Stimulated activated CD8-positive, alpha-beta memory T cell treated with anti-CD3 and anti-CD28 coated beads, Interleukin-15, amount 100 ng/mL, for 1 hour (primary cell): Measurements from ENCODE around the gene ST8SIA2.

ENCODE experiments used
- DNase-seq: peaks from one replicate; pipeline ENCODE4 v3.0.0-alpha.2; 2020; ENCODE audit warnings: low read depth

ST8SIA2 gene, protein sequence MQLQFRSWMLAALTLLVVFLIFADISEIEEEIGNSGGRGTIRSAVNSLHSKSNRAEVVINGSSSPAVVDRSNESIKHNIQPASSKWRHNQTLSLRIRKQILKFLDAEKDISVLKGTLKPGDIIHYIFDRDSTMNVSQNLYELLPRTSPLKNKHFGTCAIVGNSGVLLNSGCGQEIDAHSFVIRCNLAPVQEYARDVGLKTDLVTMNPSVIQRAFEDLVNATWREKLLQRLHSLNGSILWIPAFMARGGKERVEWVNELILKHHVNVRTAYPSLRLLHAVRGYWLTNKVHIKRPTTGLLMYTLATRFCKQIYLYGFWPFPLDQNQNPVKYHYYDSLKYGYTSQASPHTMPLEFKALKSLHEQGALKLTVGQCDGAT

DNA sequence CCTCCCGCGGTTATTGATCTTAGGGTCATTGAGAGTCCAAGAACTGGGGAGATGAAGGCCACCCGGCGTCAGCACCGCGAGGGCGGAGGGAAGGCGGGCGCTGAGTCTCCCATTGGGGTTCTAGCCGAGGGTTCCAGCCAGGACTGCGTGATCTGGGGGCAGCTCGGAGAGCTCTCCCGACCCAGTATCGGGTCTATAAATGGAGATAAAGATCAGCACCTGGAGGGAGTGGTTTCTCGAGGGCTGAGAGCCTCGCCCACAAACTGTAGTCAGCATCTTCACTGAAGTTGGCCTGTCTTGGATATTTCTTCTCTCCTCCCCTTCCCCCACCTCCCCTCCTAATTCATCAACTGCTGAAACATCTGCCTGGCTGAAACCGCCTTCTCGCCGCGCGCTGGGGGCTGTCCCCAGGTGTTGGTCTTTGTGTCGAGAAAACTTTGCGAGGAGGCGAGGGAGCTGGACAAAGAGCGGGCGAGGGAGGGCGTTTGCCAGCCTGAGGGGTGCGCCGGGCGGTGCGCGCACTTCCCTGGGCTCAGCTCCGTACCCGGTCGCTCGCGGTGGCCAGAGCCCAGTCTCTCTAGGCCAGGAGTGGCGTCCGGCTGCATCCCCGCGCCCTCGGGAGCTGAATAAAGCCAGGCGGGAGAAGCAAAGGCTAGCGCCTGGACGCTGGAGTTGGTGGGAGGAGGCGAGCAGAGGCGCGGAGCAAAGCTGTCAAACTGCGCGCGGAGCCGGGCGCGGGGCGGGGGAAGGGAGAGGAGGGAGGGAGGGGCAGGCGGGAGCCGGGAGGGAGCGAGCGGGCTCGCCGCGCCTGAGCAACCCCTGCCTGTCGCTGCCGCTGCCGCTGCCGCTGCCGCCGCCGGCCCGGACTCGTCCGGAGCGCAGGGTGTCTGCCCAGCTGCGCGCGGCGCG is at the start of gene ST8SIA2:
ST8SIA2 (plus strand) TSS at position 811 of the 909 bp plus-strand sequence. CDS start 184 bp downstream, outside the sequence.
- no peak for DNase-seq

DNA sequence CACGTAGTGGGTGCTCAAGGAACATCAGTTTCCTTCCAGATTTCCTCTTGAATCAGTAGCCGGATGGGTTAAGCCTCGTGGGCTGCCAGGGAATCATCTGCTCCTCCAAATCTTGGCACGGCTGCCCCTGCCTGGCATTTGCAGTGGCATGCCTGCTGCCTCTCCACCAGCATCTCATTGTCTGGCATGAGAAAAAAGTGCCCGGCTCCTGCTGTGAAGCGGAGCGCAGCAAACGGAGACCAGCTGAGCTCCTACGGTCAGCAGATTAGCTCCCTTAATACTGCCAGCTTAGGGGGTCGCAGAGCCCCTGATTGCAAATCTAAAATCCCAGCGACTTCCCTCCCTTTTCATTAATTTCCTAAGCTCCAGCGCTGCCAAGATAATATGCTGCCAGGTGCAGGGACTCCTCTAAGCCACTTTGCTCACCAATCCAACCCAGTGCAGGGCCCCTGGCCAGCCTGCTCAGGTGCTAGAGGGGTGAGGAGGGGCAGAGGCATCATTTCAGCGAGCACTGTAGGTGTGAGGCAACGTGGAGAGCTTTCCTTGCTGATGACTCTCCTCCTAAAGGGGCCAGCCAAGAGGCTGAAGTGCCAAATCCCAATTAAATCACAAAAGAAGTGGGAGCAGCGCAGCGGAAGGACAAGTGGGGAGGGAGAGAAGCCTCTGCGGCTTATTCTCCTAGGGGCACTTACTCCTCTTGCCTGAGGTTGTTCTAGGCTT is 49.6 kb upstream of the ST8SIA2 start:
- no peak for DNase-seq

DNA sequence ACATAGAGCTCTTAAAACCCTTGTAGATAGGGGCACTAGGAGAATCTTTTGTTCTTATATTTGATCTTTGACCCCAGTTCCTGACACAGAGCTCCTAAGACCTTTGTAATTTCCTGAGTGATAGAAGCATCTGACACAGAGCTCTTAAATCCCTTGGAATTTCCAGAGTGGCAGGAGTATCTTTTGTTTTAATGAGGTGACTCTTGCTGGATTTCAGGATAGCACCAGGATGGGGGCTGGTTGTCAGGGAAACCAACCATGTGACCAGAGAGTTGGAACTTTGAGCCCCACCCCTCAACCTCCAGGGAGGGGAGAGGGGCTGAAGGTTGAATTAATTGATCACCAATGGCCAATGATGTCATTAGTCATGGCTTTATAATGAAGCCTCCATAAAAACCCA is 47.6 kb upstream of the ST8SIA2 start:
- DNase-seq, result no peak

DNA sequence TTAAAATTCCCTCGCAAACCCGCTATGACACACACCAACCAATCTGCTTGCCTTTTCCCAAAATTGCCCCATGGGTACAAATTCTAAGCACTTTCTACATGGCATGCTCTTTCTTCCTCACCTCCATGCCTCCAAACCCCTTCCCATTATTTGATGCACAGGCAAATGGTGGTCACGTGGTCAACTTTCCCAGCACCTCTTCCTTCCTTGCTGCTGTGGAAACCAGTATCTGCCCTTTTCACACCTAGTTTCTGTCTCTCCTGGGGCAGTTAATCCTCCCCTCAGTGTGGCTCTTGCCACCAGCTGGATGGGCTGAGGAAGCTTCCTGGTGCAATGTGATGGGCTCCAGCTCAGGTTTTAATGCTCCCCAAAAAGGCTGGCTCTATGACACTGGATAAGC is 38.4 kb upstream of the ST8SIA2 start:
- DNase-seq, result no peak

DNA sequence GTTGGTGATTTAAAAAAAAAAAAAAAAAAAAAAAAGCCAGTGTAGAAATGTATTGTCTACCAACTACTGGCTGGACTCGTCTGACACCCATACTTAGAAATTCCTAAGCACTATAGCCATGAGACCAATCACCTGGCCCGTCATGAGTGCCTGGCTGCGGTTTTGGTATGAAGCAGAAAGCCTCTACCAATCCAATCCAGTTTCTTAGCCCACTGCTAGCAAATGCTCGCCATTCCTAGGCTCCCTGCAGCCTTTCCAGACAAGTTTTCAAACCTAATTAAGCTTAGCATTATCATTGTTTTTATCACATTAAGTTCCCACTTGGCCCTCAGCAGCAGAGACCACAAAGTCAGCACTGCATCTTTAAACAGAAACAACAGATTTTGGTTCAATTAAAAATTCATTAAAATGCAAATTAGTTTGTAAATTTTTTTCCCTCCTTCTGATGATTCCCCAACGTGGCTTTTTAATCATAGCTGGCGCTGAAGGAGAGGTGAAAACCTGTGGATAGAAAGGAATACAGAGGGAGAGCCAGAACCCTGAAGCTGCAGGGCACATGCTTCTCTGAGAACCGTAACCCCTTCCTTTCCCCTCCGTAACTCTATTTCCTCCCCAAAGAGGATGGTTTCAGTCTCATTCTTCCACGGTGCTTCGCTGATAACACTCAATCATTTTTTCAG is 32.2 kb upstream of the ST8SIA2 start:
- no peak for DNase-seq

DNA sequence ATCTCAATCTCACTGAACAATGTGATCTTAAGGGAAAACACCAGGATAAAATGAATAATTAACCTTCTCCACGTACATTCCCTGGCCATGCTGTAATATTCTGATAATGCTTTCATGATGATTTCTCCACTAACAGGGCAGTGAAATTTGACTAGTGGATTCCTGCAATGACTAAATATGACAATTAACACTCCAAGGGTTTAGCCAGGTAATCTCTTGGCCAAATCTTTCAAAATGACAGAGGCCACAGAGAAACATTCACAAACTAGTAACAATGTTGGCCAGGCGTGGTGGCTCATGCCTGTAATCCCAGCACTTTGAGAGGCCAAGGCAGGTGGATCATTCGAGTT is 31.7 kb upstream of the ST8SIA2 start:
- DNase-seq, result no peak

DNA sequence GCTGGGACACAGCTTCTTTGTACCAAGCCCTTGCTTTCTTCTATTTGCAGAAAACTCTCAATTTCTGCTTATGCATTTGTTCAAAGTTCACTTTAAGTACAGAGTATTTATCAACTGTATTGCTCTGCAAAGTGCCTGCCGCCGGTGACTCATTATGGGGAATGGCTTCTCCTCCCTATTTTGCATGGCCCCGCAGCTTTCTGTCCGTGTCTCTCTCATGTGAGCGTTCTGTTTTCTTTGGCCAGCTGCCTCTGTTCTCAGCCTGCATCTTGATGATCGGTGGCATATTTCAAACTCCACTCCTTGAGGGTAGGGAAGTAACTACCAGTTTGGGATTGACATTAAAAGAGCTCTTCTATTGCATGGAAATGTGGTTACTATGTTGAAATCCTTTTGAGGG is 28.6 kb upstream of the ST8SIA2 start:
- no peak for DNase-seq

DNA sequence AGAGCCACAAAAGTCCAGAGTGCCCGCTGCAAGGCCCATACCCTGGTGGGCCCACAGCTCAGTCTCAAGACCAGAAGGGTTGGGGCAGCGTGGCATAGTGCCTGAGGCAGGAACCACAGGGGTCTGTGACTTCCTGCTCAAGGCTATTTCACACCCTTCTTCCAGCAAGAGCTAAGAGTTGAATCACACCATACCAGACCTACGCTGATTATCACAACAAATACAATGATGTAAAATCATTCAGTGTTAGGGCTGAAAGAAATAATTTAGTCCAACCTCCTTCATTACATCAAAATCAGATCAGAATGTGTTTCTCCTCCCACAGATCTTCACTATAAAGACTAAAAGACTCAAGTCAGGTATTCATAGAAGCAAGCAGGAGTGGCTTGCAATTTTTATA is 27.8 kb upstream of the ST8SIA2 start:
- no peak for DNase-seq

DNA sequence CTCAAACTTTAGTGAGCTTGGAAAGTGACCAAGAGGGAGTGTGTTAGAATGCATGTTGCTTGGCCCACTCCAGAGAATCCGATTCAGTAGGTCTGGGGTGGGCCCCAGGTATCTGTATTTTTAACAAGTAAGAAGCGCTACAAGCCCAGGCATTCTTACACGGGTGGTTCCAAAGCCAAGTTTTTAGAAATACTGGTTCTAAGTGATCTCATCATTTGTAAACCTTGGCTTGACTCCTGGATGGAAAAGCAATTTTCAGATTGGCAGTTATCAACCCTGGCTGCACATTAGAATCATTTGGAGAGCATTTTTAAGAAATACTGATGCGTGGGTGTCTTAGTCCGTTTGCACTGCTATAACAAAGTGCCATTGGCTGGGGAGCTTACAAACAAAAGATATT is 27.3 kb upstream of the ST8SIA2 start:
- DNase-seq, result no peak

DNA sequence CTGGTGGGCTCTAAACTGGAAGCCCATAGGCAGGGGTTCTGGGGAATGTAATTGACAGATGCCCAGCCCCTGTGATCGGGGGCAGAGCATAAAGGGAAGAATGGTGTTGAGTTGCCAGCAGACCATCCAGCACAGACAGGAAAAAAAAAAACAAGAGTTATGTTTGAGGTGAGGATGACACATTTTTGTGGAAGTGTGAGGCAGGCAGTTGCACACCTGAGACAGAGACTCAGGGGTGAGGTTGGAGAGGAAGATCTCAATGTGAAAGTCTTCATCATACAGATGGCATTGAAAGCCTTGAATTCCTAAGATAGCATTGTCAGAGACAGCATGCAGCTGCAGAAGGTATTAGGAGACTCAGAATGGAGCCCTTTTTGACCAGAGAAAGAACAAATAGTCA is 18.6 kb upstream of the ST8SIA2 start:
- no peak for DNase-seq

DNA sequence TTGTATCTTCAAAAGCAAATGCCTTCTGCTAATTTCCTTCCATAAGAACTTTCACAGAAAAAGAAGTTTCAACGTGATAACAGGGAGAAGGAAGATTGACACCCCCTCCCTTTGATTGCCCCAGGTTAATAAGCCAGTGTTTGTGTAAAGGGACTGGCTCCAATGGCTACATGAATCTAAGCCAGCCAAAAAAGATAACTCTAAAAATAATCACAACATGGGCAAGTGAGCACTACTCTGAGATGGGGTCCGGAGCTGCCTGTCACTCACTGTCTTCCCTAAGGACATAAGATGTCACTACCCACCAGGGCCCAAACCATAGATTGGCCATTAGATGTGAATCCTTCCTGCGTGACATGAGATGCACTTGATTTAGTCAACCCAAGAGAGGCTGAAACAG is 17.6 kb upstream of the ST8SIA2 start:
- no peak for DNase-seq

DNA sequence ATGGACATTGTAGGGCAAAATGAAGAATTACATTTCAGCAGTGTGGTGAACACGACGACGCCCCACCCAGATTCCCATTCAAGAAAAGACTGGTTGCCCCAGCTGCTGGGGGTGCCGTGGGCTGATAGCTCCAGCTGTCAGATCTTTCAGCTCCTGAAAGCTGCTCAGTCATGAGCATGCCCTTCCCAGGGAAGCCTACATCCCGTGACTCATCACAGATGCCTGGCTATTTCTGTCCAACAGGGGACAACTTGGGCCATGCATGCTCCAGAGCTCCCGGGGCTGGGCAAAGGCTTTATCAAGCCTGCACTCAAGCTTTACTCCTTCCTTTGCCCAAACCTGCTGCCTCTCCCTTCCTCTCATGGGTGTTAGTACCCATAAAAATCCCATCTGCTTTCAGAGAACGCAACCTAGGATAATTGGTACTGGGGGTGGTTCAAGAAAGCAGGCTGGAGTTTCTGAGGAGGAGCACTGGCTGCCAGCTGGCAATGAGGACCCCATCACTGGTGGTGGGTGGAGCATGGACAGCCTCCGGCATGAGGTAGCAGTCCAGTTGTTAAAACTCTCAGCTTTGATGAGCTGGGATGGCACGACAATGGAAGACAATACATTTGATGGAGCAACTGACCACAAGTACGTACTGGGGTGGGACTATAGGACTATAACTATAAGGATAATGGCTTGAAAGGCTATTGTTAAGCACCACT is 16.4 kb upstream of the ST8SIA2 start:
- DNase-seq, result no peak

DNA sequence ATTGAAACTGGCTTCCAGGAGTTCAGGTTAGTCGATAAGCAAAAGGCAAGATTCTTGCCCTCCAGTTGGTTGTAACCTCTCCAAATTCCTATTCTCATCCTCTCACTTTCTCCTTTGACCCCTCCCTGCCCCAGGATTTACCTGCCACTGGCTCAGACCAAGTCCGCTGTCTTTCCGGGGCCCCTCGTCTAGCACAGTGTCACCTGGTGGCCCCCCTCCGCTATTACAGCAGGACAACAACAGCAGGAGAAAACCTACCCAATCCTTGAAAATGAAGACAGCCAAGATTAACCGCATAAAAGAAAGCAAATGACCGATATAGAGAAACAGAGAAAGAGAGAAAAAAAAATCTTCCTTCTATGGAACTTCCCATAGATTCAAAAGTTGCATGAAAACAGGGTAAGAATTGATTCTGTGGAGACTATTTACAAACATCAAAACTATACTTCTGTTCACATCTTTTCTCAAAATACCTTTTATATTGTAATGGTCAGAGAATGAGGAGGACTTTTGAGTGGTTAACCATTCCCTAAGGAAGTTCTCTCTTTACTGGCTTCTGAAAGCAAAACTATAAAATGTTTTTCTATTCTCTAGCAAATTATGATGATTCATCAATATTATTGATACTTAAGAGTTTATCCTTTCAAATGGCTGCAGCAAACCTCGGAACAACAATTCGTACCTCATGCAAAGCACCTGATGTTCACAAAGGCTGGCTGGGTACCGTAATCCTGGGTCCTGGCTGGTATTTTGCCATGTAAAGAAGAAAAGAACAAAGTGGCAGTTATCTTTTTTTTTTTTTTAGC is 10.0 kb upstream of the ST8SIA2 start:
- no peak for DNase-seq

DNA sequence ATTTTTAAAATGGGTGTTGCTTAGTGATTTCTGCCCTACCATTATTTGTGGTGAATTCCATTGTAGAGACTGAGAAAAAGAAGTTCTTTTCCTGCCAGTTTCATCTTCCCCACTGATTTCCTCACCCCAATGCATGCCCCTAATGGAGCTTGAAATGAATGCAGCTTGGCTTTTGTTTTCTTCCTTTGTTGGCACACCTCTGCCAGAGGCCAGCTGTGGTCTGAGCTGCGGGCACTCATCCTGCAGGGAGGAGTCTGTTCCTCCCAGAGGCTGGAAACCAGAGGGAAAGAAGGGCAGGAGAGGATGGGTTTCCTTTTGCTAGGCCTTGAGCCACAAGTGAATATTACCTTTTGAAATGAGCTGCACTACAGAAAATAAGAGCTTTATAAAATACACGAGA is 9.3 kb upstream of the ST8SIA2 start:
- DNase-seq, result no peak

DNA sequence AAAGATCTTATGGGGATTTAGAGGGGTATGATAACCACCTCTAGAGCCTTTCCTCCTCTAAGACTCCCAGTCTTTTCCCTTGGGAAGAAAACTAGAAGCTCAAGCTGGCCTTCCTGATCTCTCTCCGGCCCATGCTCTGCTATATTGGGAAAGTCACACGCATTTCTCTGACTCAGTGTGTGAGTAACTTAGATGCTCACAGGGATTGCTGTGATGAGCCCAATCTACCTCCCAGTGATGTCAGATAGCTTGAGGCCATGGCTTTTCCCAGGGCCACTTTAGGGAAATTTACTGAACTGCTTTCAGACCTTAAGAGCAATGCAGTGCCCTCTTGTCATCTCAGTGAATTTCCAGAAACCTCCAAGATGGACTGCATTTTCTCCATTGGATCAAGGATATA is 8.6 kb upstream of the ST8SIA2 start:
- DNase-seq, result no peak

DNA sequence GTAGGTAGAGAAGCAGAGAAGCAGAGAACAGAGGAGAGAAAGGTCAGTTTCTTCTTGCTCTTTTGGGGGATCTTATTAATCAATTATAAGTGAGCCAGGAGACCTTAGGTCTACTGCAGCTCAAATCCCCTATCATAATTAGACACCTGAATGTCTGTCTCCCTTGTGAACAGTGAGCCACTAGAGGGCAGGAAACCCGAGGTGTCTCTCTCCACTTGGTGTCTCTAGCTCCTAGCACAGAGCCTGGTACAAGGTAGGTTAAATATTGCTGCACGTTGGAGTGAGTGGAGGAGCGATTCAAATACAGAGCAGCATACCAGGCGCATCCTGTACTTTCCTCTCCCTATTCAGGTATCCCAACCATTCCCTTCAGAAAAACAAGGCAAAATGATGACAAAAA is 2.0 kb upstream of the ST8SIA2 start:
- DNase-seq, result no peak

DNA sequence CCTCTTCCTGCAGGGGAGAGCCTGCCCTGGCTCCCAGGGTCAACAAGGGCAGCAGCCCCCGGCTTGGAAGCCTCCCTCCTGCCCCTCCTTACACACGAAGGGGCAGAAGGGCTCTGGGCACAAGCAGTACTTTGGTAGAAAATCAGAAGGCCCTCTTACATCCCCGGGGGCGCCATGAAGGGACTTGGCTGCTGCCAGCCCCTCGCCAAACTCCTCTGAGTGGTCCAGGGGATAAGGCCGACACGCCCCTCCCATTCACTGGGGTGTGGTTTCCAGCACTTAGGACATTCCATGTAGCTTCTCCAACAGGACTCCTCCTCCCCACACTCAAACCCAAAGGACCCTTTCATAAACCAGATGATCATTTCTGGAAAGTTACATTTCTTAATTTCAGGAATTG is 1.2 kb upstream of the ST8SIA2 start:
- DNase-seq, result no peak

DNA sequence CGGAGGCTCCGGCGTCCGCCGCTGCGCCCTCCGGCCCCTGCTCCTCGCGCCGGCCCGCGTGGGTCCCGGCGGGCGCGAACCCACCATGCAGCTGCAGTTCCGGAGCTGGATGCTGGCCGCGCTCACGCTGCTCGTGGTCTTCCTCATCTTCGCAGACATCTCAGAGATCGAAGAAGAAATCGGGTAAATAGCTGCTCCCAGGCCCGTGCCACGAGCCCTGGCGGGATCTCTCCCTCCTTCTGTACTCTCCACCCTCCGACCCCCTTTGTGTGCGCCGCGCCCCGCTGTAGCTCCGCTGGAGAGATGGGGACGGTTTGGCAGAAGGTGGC is 263 bp downstream of the ST8SIA2 start:
- no peak for DNase-seq

DNA sequence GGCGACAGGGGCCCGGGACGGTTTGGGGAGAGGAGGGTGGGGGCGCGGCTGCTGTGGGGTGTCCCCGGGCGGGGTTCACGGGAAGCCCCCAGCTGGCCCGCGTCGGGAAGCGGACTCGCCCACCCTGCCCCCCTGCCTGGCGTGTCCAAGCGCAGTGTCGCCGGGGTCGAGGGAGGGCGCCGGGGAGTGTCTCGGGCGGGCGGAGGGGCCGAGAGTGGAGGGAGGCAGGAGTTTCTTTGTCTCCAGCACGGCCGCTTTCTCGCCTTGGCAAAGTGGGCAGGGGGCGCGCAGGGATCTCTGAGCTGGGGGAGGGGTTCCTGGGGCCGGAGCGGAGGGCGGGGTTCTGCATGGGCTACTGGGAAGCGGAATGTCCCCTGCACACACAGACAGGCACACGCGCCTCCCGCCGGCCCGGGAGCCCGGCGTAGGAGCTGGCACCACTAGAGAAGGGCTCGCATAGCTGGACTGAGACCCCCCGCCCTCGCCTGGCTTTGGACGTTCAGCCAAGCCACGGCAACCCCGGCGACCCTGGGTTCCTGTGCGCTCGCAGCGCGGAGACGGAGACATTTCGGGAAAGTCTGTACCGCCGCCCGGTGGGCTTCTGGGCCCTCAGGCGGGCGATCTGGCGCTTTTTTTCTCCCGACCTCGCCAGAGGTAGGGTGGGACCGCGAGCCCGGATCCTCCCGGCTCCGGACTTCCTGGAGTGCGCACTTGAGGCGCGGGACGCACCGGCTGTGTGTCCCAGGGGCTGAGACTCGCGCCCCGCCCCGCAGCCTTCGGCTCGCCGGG is 822 bp downstream of the ST8SIA2 start:
- DNase-seq, result no peak

DNA sequence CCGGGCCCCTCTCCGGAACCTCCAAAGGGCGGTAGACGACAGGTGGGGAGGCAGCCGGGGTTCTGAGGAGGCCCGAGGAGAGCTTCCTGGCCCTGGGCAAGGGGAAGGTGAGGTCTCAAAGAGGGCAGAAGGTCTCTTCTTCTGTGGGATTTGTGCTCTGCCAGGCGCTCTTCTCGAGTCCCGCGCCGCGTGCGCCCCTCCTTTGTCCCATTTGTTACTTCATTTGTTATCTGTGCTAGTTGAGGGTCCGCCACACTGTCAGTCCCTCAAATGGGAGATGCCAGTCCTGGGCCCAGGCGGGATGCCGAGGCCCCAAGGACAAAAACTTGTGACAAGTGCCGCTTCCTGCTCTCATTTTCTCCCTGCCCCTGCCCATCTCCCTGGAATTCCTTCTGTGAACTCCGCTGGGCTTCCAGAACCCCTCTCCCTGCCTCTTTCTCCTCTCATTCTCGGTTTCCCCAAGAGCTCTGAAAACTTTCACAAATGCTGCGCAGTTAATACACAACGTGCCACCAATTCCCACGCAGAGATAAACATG is 1.5 kb downstream of the ST8SIA2 start:
- DNase-seq, result no peak
